ENCODE data around the gene LANCL1.

LANCL1 gene

DNA sequence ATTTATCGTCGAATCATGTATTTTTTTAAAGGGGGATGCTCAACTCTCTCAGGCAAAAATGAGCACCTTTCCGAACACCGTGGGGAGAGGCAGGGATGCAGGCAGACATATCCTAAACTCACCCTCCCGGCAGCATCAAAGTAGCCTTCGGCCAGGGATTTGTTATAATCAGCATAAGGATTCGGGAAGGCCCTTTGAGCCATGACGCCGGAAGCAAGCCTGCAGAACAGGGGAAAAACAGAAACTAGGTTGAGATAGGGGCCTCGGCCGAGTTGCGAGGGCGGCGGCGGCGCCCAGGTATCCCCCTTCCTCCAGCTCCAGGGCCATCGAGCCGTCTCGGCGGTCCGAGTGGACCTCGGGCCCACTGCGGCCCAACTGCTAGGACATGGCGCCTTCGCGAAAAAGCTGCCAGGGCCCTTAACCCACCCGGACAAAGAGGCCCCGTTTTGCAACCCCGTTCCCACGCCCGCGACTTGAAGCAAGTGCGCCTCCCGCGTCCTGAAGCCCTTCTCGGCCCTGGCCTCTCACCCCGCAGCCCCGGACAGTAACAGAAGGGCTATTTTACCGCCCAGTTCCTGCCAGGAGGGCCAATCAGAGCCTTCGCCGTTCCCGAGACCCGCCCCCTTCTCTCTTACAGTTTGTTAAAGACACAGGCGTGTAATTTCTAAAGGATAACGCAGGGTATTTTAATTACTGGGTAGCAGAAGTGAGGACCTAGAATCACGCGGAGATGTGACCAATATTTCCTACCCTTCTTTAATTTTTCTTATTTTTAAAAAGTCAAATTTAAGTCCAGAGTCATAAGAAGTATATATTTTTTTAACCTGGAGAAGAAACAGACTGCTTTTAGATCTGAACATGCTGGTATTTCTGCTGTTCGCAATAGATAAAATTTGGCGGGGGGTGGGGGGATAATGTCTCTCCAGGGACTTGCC is at the start of gene LANCL1:
Gene LANCL1 (minus strand): TSS at position 566 of the 935 bp plus-strand sequence. CDS start 363 bp downstream, at position 203.
- peak; percentile 65 for DNase-seq

GRCh38 chr2:210524533-210524932 is 48.0 kb upstream of the LANCL1 start:
- no peak for DNase-seq

GRCh38 chr2:210523650-210524289 is 47.2 kb upstream of the LANCL1 start:
- DNase-seq, result no peak

DNA sequence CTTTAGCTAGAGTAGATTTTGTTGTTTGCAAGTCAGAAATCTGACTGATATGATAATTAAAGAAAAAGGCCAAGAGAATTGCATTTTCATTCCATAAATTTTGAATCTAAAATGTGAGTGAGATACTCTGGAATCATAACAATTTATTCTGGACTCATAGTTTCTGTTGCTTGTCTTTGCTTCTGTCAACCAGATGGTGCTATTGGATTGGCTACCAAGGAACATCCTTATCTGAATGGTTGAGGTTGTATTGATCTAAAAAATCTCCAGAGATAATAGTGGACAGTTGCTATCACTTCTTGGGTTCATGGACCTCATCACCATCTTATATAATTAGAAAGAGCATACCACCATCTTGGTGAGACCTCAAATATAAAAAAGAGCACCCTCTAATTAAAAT is 45.8 kb upstream of the LANCL1 start:
- no peak for DNase-seq

DNA sequence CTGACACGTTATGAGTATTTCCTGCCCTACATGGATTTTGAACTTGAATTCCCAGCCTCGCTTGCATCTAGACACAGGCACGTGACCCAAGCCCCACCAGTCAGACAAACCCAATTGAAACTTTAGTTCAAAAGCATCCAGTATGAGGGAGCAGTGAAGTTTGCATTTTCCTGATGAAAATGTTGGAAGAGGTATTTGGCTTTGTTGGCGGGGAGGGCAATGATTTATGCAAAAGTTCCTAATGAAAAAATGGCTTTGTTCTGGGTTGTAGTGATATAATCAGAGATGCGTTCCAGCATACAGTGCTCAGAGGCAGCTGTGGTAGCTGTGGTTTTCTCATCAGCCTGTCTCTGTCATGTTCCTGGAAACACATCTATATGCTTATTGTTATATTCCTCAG is 43.0 kb upstream of the LANCL1 start:
- no peak for DNase-seq

GRCh38 chr2:210517264-210517663 is 40.7 kb upstream of the LANCL1 start:
- no peak for DNase-seq

GRCh38 chr2:210515911-210516310 is 39.4 kb upstream of the LANCL1 start:
- no peak for DNase-seq

DNA sequence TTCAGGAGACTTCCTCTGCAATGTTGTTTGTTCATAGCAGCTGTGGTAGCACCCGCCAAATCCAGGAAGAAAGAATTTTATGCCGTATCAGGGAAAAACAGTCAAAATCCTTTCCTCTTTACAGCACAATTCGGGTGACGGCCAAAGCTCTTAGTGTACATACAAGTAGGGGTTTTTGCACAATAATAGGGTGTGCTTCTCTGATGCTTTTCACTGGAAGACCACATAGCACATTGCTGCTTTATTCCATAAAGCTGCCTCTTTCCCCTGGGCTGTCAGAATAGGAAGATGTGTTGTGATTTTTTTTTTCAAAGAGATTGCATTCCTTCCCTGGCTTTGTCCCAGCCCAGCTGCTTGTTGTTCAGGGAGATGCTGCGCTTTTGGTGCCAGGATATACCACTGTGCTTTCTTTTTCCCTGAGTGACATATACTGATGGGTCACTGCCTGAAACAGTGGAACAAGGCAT is 27.2 kb upstream of the LANCL1 start:
- no peak for DNase-seq

- DNase-seq, result no peak
Observed at GRCh38 chr2:210503001-210503623, 26.6 kb upstream of the LANCL1 start.

GRCh38 chr2:210496512-210496911 is 20.0 kb upstream of the LANCL1 start:
- no peak for DNase-seq

- DNase-seq, result no peak
Observed at GRCh38 chr2:210493528-210493927, 17.0 kb upstream of the LANCL1 start.

DNA sequence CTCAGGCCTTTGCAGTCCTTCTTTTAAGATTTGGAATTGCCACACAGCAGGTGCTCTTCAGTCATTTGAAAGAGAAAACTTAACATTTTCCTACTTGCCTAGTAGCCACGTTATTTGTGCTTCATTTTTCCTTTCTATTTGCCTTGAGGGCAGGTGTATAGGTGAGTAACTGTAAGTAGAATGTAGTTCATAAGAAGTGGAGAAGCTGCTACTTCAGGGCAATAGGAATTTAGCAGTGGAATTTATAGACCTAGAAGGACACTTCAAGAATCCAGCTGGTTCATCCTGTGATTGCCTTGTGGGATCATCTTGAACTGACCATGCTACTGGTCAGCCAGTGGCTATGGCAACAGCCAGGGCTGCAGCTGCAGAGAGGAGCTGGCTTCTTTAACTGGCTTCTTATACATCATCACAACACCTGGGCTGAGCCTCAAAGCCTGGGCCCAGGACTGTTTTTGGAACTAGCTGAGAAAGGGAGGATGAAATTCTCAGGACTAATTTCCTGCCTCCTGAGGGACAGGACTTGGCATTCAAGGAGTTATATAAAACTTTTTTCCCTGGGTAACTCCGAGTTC is 5.1 kb upstream of the LANCL1 start:
- no peak for DNase-seq

DNA sequence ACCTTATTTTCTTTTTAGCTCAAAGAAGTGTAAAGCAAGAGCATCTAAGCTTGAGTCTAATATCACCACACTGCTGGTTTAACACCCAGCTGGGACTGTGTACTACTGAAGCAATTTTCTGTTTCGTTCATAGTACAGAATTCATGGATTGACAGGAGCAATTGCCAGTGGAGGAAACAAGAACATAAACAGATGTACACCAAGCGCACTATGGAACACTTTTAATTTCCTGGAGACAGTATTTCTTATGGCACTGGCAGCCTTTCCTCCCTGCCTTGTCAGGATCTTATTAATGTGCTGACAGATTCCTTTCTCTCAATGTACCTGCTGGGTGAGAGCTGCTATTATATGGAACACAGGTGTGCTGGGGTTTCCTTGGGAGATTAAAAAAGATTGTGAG is 4.2 kb upstream of the LANCL1 start:
- no peak for DNase-seq

GRCh38 chr2:210480079-210480478 is 3.5 kb upstream of the LANCL1 start:
- DNase-seq, result no peak

GRCh38 chr2:210478661-210479060 is 2.1 kb upstream of the LANCL1 start:
- no peak for DNase-seq

DNA sequence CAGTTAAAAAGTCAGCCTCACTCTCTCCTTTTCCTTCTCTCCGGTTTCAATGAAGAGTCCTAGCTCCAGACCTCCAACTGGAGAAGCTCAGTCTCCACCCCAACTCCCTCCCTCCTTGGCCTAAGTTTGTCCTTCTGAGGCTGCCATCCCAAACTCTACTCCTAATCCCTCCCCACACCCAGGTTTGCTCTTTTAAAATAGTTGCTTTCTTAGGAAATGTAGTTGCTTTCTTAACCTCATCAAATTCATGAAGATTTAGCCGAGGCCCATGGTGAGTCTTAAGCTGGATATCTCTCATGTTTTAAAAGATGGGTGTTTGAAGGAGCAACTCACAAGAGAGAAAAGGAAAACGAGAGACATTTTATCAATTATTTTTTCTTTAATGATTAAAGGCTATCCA is 937 bp upstream of the LANCL1 start:
- no peak for DNase-seq

DNA sequence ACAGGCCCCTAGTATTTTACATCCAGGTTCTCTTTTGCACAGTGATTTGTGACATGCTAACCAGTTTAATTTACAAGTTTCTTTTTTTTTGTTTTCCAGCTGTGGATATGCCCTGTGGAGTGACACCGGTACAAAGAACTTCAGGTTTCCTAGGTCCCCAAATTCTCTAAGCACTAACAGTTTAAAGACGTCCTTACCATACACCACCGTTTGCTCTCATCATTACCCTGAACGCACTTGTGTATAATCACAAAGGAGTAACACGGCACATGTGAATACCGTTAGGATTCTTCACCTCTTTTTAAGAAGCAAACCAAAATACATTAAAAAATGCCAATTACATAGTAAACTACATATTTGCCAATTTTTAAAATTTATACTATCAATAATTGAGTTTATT is 853 bp downstream of the LANCL1 start:
- DNase-seq, result no peak

- no peak for DNase-seq
Observed at GRCh38 chr2:210474776-210475175, 1.8 kb downstream of the LANCL1 start.

DNA sequence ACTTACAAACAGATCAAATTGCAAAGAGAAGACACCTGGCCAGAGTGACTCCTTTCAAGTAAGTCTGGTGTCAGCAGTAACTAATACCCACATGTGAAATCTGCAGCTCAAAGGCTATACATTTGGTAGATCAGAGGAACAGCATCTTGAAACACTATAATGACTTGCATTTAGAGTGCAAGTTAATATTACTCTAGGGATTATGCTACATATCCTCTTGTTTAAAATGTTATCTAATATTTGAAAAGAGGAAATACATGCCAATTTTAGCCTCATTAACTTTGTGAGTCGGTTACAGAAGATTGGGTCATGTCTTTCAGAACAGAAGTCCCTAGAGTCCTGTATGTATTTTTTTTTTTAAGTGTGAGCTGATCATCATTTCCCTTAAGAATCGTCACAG is 15.2 kb downstream of the LANCL1 start:
- no peak for DNase-seq

GRCh38 chr2:210460322-210461227 is 16.0 kb downstream of the LANCL1 start:
- DNase-seq, result no peak

GRCh38 chr2:210459880-210460279 is 16.7 kb downstream of the LANCL1 start:
- no peak for DNase-seq

GRCh38 chr2:210459407-210459806 is 17.2 kb downstream of the LANCL1 start:
- no peak for DNase-seq

Measured in NCI-H446 treated with DMSO at 0.1 percent for 48 hours (cell line).